HG02759 (cell line): ENCODE measurements around the gene SEMA3G.

ENCODE experiments used
- ATAC-seq: cut with Tn5 transposase; IDR thresholded peaks from one replicate; pipeline ENCODE4 v1.9.1; 2021; ENCODE audit warnings: mild to moderate bottlenecking, moderate library complexity; ENCODE audit not compliant: unreplicated experiment

The SEMA3G gene

GRCh38 chr3:52440249-52440551 lies 4.7 kb downstream of the SEMA3G start:
- no peak for ATAC-seq

GRCh38 chr3:52439426-52440248 lies 5.3 kb downstream of the SEMA3G start:
- no peak for ATAC-seq

- no peak for ATAC-seq
Observed at GRCh38 chr3:52438579-52439425, 6.1 kb downstream of the SEMA3G start.

GRCh38 chr3:52438104-52438376 lies 6.9 kb downstream of the SEMA3G start:
- ATAC-seq: no peak

GRCh38 chr3:52437326-52438103 lies 7.4 kb downstream of the SEMA3G start:
- ATAC-seq: no peak

GRCh38 chr3:52436500-52437149 lies 8.3 kb downstream of the SEMA3G start:
- no peak for ATAC-seq

- ATAC-seq: no peak
Observed at GRCh38 chr3:52435246-52436101, 9.4 kb downstream of the SEMA3G start.

GRCh38 chr3:52434491-52435115 lies 10.3 kb downstream of the SEMA3G start:
- ATAC-seq: no peak

GRCh38 chr3:52433996-52434479 lies 10.9 kb downstream of the SEMA3G start:
- ATAC-seq: no peak

- ATAC-seq: no peak
Observed at GRCh38 chr3:52433328-52433995, 11.4 kb downstream of the SEMA3G start.

- no peak for ATAC-seq
Observed at GRCh38 chr3:52432691-52433141, 12.2 kb downstream of the SEMA3G start.

- ATAC-seq: no peak
Observed at GRCh38 chr3:52432225-52432624, 12.7 kb downstream of the SEMA3G start.

- no peak for ATAC-seq
Observed at GRCh38 chr3:52431459-52432223, 13.3 kb downstream of the SEMA3G start.

GRCh38 chr3:52430416-52430810 lies 14.5 kb downstream of the SEMA3G start:
- no peak for ATAC-seq

- no peak for ATAC-seq
Observed at GRCh38 chr3:52429779-52430415, 15.0 kb downstream of the SEMA3G start.

GRCh38 chr3:52429031-52429430 lies 15.9 kb downstream of the SEMA3G start:
- ATAC-seq: no peak

GRCh38 chr3:52428151-52429005 lies 16.5 kb downstream of the SEMA3G start:
- ATAC-seq: no peak
